GM12873 (cell line): ENCODE measurements around the gene MGLL.

ENCODE experiments used
- TF ChIP-seq, protein P1 (sequence below): IDR thresholded peaks from 2 replicates; pipeline ENCODE4 v1.5.1; 2012; ENCODE audit warnings: low read depth, mild to moderate bottlenecking, moderate library complexity, low read length, control low read depth; ENCODE audit not compliant: insufficient read depth; ENCODE audit errors: missing control alignments

MGLL gene

DNA sequence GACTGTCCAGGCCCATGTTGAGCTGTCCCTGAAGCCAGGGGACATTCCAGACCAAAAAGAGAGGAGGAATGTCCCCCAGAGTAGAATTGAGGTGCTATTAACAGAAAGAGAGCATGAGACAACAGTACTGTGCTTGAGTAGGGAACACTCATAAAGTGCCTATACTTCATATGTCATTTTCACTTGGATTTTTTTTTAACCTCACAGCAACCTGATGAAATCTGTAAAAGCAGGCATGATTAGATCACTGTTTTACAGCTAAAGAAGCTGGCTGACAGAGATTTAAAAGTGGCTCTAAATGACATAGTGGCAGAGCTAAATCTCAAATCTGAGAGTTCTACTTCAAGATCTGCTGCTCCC lies 174.5 kb downstream of the MGLL start:
- TF ChIP-seq, protein P1, sequence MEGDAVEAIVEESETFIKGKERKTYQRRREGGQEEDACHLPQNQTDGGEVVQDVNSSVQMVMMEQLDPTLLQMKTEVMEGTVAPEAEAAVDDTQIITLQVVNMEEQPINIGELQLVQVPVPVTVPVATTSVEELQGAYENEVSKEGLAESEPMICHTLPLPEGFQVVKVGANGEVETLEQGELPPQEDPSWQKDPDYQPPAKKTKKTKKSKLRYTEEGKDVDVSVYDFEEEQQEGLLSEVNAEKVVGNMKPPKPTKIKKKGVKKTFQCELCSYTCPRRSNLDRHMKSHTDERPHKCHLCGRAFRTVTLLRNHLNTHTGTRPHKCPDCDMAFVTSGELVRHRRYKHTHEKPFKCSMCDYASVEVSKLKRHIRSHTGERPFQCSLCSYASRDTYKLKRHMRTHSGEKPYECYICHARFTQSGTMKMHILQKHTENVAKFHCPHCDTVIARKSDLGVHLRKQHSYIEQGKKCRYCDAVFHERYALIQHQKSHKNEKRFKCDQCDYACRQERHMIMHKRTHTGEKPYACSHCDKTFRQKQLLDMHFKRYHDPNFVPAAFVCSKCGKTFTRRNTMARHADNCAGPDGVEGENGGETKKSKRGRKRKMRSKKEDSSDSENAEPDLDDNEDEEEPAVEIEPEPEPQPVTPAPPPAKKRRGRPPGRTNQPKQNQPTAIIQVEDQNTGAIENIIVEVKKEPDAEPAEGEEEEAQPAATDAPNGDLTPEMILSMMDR, result no peak

DNA sequence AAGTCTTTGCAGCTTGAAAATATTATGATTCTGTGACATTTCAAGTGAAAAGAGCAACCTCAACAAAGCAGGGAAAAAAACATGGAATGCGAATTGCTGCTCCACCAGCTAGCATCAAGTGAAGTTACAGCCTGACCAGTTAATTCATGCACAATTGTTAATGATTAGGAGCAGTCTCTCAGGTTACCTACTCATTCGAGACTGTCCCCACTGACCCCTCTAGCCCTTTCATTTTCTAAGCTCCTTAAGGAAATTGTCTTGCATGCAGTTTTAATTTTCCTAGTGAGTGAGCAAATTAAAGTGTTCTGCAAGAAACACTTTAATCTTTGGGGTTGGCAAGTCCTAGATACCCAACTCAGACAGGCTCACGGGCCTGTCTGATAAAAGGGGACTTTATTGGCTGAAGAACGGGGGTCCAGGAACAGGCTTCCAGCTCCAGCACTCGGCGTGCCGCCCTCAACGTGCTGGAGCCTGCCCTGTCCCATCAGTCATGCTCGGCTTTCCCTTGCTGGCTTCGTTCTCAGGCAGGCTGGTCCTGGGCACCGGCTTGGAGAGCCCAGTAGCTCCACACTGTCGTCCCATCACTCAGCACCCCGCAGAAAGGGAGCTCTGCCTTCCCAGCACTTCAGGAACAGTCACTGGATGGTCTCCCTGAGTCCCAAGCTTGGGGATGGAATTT lies 175.0 kb downstream of the MGLL start:
- TF ChIP-seq, protein P1, result no peak

DNA sequence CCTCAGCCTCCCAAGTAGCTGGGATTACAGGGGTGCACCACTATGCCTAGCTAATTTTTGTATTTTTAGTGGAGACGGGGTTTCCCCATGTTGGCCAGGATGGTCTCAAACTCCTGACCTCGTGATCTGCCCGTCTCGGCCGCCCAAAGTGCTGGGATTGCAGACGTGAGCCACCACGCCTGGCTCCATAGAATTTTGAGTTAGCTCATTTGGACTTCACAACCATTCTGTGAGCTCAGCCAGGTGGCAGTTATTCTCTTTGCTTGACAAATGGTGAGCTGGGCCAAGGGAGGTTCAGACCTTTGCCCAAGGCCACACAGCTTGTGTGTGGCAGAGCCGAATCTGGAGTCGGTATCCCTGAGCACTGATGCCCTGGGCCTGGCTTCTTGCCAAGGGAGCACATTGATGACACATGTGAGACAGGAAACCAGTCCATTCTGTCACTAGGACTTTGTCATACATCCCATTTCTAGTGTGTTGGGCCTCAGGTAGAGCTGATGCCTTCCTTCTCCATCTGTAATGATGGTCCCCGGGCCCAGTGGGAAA lies 175.7 kb downstream of the MGLL start:
- TF ChIP-seq, protein P1, result no peak

DNA sequence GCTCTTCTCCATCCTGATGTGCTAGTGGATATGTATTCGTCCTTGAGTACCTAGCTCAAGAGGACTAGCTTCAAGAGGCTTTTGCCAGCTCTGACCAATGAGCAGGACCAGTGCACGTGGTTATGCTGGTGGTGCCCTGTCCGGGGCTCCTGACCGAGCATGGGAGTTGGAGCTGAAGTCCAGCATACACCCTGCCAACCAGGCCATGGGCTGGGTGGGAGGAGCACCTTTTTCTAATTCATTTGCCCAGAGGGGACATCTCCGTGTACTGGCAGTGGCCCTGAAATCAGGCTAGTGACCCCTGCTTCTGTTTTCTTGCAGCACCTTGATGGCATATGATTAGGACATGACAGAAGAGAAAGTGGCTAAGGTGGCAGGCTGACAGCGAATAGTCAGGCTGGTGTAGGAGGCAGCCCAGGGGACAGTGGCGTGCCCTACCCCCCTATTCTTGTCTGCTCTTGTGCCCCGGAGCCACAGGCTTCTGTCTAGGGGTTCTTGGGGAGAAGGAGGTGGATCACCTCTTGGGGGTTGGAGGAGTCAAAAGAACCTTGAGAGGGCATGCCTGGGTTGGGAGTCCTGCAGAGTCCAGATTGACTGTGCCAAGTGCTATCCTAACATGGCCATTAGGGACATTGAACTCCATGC lies 176.8 kb downstream of the MGLL start:
- TF ChIP-seq, protein P1, result no peak

DNA sequence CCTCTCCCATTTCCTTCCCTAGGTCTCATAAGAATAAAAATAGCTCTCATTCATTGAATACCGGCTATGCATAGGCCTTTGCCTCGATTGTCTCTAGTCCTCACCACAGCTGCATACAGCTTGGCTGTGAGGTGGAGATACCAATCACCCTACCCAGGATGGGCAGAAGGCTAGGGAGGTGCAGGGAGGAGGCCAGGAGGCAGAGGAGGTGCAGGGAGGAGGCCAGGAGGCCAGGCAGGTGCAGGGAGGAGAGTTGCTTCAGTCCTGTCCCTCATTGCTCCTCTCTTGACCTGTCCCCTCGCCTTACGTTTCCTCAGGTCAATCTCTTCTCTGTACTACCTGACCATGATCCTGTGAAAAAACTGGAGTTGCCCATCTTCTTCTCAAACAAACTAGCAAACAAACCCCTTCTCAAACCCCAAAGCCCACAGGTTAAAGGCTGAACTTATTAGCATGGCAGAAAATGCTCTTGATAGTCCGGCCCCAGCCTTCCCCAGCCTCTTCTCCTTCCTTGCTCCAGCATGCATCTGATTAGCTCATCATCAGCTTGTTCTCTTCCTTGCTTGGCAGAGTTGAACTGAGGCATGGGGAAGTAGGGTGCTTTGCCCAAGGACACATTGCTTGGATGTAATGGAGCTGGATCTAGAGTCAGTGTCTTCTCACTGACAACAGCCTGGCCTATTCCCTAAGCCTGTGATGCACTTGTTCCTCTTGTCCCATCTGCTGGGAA lies 177.5 kb downstream of the MGLL start:
- TF ChIP-seq, protein P1, result no peak

DNA sequence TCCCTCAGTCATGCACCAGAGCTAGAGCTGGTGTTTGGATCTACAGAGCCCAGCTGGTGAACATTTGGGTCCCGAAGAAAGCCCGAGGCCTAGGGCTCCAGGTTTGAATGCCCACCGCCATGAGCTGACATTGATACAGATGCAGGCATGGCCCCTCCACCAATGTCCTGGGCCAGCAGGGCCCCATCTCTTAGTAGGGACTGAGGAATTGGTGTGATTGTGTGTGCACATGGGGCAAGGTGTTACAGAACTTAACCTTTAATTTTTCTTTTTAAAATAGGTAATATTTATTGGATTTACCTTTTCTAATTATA lies 182.3 kb downstream of the MGLL start:
- TF ChIP-seq, protein P1, result no peak
